BE2C (cell line): Measurements from ENCODE around the gene OAS3.

Experiments
- DNase-seq: peaks from one replicate; pipeline ENCODE4 v3.0.0-alpha.2; 2020
- H3K27me3 ChIP-seq: fragments of 250-450 bp; sonication (Bioruptor Pico); 2 replicates; pipeline ENCODE4 v1.5.1; 2020; ENCODE audit warnings: mild to moderate bottlenecking
- H3K36me3 ChIP-seq: fragments of 250-450 bp; sonication (Bioruptor Pico); 2 replicates; pipeline ENCODE4 v1.5.1; 2020; ENCODE audit warnings: mild to moderate bottlenecking
- H3K4me1 ChIP-seq: fragments of 250-450 bp; sonication (Bioruptor Pico); 2 replicates; pipeline ENCODE4 v1.5.1; 2020
- H3K4me3 ChIP-seq: 2 replicates; pipeline ENCODE4 v1.5.1; 2011; ENCODE audit warnings: low read depth, low read length
- H3K9me3 ChIP-seq: fragments of 250-450 bp; sonication (Bioruptor Pico); 2 replicates; pipeline ENCODE4 v1.5.1; 2020
- CTCF ChIP-seq: IDR thresholded peaks from 2 replicates; pipeline ENCODE4 v1.5.1; 2012; ENCODE audit warnings: mild to moderate bottlenecking, low read depth, low read length

Gene OAS3

GRCh38 chr12:113003636-113004035 lies 65.4 kb downstream of the OAS3 start:
- no peak for TF ChIP-seq CTCF
- H3K4me1 ChIP-seq, result no peaks in the 10 kb centered on the region
- H3K36me3 ChIP-seq, result no peaks in the 10 kb centered on the region
- H3K4me3 ChIP-seq, result no peak overlapping the region
- H3K9me3 ChIP-seq, result no peaks in the 10 kb centered on the region; the same call in 1 of the 2 replicates
- H3K27me3 ChIP-seq, result no peaks in the 10 kb centered on the region
- peak; percentile 51 for DNase-seq

GRCh38 chr12:113005762-113006161 lies 67.5 kb downstream of the OAS3 start:
- H3K36me3 ChIP-seq, result no peaks in the 10 kb centered on the region
- no peak for DNase-seq

GRCh38 chr12:113006206-113006605 lies 67.9 kb downstream of the OAS3 start:
- no peak overlapping the region for H3K4me3 ChIP-seq
- no peaks in the 10 kb centered on the region for H3K36me3 ChIP-seq
- TF ChIP-seq CTCF, result no peak
- H3K4me1 ChIP-seq, result no peaks in the 10 kb centered on the region
- DNase-seq, result no peak
- H3K9me3 ChIP-seq, result no peaks in the 10 kb centered on the region
- no peaks in the 10 kb centered on the region for H3K27me3 ChIP-seq

More at GRCh38 chr12:113005762-113006161, 67.5 kb downstream of the OAS3 start:
- Histone ChIP-seq H3K9me3 (no peaks in the 10 kb centered on the region), H3K4me3 (no peak overlapping the region), H3K27me3 (no peaks in the 10 kb centered on the region), H3K4me1 (no peaks in the 10 kb centered on the region)
- peak; percentile 55 for TF ChIP-seq CTCF

- no peaks in the 10 kb centered on the region for H3K4me1 ChIP-seq
- no peaks in the 10 kb centered on the region for H3K27me3 ChIP-seq
- no peaks in the 10 kb centered on the region for H3K9me3 ChIP-seq
- H3K4me3 ChIP-seq, result no peak overlapping the region
- no peak for DNase-seq
- no peak for TF ChIP-seq CTCF
- no peaks in the 10 kb centered on the region for H3K36me3 ChIP-seq
Observed at GRCh38 chr12:113006641-113007040, 68.4 kb downstream of the OAS3 start.

- TF ChIP-seq CTCF, result no peak
- H3K9me3 ChIP-seq, result no peaks in the 10 kb centered on the region
- H3K4me3 ChIP-seq, result no peak overlapping the region
- no peaks in the 10 kb centered on the region for H3K4me1 ChIP-seq
- no peaks in the 10 kb centered on the region for H3K27me3 ChIP-seq
- no peak for DNase-seq
- no peaks in the 10 kb centered on the region for H3K36me3 ChIP-seq
Observed at GRCh38 chr12:113007166-113007565, 68.9 kb downstream of the OAS3 start.

GRCh38 chr12:113010701-113011100 lies 72.4 kb downstream of the OAS3 start:
- Histone ChIP-seq H3K4me1 (no peaks in the 10 kb centered on the region), H3K9me3 (no peaks in the 10 kb centered on the region), H3K4me3 (no peak overlapping the region), H3K36me3 (no peaks in the 10 kb centered on the region), H3K27me3 (no peaks in the 10 kb centered on the region)
- no peak for TF ChIP-seq CTCF
- no peak for DNase-seq
